Tibial artery (tissue), 4 donors: ENCODE results near the gene DENND5B.

ENCODE experiments used
- DNase-seq, 2 donors: peaks; one replicate each; pipeline ENCODE4 v3.0.0-alpha.2; 2019
- H3K27ac ChIP-seq, 2 donors: fragments of 200-600 bp; sonication (generic) in 1 of 2; 1 replicate in 1 of 2; 2 replicates in 1 of 2; pipeline ENCODE4 v1.5.1; 2018 to 2019; ENCODE audit warnings: mild to moderate bottlenecking in 1 of 2
- H3K27me3 ChIP-seq, 2 donors: fragments of 200-600 bp; sonication (generic) in 1 of 2; one replicate each; pipeline versions ENCODE4 v1.5.1 to v1.6.0; 2016 to 2019
- H3K36me3 ChIP-seq, 3 donors: fragments of 200-600 bp; sonication (generic) in 2 of 3; one replicate each; pipeline ENCODE4 v1.5.1; 2016 to 2019; ENCODE audit warnings: mild to moderate bottlenecking in 2 of 3
- H3K4me1 ChIP-seq, 4 donors: fragments of 200-600 bp; sonication (generic) in 2 of 4; 1 replicate in 3 of 4; 2 replicates in 1 of 4; pipeline ENCODE4 v1.5.1; 2016 to 2019
- H3K4me3 ChIP-seq, 2 donors: fragments of 200-600 bp; sonication (generic) in 1 of 2; 1 replicate in 1 of 2; 2 replicates in 1 of 2; pipeline ENCODE4 v1.5.1; 2018 to 2019; ENCODE audit warnings: mild to moderate bottlenecking in 2 of 2
- H3K9me3 ChIP-seq, 3 donors: fragments of 200-600 bp; sonication (generic) in 1 of 3; one replicate each; pipeline ENCODE4 v1.5.1; 2016 to 2019
- intact Hi-C: fragments of 100-400 bp; cut with DNase I; formaldehyde crosslinking; loops from one replicate; pipeline ENCODE4 v1.15.0; 2023; ENCODE audit warnings: low total_unique reads
- TF ChIP-seq, protein P1 (sequence below), 2 experiments: fragments of 200-600 bp in 1 of 2; fragments of 450-650 bp in 1 of 2; IDR thresholded peaks; one replicate each; pipeline ENCODE4 v1.5.1; 2017 to 2019; ENCODE audit warnings: antibody characterized with exemption in 2 of 2, mild to moderate bottlenecking in 1 of 2, moderate library complexity in 1 of 2

DENND5B gene

DNA sequence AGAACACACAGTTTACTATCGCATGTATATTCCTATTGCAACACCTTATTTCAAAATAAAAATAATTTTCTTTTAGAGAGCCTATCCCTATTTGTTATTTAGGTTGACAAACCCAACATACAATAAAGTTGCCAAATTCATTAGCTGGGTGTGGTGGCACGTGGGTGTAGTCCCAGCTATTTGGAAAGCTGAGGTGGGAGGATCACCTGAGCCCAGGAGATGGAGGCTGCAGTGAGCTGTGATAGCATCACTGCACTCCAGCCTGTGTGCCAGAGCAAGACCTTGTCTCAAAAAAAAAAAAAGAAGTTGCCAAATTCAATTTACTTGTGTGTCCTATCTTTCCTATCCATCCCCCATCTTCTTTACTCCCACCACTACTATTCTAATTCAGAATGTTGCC lies 23.9 kb downstream of the DENND5B start:
- Histone ChIP-seq H3K27ac (no peak overlapping the region), H3K4me1 (peaks cover 0 to 17% (median 2%) of the 10 kb centered on the region in 4 donors), H3K27me3 (no peaks in the 10 kb centered on the region), H3K36me3 (no peaks in the 10 kb centered on the region), H3K4me3 (no peak overlapping the region), H3K9me3 (no peaks in the 10 kb centered on the region)
- TF ChIP-seq, protein P1, sequence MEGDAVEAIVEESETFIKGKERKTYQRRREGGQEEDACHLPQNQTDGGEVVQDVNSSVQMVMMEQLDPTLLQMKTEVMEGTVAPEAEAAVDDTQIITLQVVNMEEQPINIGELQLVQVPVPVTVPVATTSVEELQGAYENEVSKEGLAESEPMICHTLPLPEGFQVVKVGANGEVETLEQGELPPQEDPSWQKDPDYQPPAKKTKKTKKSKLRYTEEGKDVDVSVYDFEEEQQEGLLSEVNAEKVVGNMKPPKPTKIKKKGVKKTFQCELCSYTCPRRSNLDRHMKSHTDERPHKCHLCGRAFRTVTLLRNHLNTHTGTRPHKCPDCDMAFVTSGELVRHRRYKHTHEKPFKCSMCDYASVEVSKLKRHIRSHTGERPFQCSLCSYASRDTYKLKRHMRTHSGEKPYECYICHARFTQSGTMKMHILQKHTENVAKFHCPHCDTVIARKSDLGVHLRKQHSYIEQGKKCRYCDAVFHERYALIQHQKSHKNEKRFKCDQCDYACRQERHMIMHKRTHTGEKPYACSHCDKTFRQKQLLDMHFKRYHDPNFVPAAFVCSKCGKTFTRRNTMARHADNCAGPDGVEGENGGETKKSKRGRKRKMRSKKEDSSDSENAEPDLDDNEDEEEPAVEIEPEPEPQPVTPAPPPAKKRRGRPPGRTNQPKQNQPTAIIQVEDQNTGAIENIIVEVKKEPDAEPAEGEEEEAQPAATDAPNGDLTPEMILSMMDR (IDR thresholded peaks at IDR 0.05) = no peak
- intact Hi-C loops = no loop called here
- no peak for DNase-seq

DNA sequence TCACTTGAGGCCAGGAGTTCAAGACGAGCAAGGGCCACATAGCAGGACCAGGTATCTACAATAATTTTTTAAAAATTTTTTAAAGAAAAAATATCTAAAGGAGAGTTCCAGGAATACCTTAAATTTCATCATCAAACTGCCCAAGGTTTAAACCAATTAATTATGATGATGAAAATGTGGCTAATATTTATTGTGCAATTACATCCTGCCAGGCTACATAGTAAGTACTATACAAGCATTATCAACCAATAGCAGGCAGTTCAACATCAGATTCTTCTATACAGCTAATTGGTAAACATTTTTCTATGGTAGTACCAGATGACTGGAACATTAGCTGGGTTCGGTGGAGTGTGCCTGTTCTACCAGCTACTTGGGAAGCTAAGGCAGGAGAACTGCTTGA lies 24.4 kb downstream of the DENND5B start:
- no peak for DNase-seq
- Histone ChIP-seq H3K36me3 (no peaks in the 10 kb centered on the region), H3K4me3 (no peak overlapping the region), H3K4me1 (peaks cover 0 to 17% (median 2%) of the 10 kb centered on the region in 4 donors), H3K27me3 (no peaks in the 10 kb centered on the region), H3K27ac (no peak overlapping the region), H3K9me3 (no peaks in the 10 kb centered on the region)
- intact Hi-C loops = no loop called here
- TF ChIP-seq, protein P1 (IDR thresholded peaks at IDR 0.05) = no peak

DNA sequence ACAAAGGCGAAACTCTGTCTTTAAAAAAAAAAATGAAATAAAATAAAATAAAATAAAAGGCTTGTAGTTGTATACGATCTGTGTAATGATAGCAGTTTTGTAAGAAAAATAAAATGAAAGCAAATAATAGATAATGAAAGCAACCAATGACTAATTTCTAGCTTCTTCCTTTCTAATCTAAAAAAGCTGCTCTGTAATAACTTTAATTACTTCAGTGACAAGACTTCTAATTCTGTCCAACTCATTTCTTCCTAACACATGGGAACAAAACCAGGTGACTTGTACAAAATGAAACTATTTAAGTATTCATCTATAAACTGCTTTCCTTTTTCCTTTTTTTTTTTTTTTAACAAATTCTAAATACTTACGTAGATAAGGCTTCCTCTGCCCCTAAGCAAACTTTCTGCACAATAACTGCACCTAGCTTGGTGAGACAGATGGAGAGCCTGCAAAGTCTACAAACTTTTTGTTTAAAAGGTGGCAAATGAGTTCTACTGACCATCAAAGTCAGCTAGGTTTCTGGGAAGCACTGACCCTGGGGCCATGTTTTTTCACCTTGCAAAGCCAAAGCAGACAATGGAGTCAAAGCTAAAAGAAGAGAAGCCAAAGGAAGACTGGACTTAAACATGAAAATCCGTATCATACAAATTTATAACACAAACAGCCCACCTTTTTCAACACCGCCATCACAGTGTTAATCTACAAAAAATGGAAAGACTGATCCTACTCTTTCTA lies 28.2 kb downstream of the DENND5B start:
- Histone ChIP-seq H3K9me3 (no peaks in the 10 kb centered on the region), H3K27ac (no peak overlapping the region), H3K4me3 (no peak overlapping the region), H3K36me3 (no peaks in the 10 kb centered on the region), H3K4me1 (peaks cover 0 to 8% (median 2%) of the 10 kb centered on the region in 4 donors), H3K27me3 (no peaks in the 10 kb centered on the region)
- intact Hi-C loops = no loop called here
- no peak for DNase-seq
- TF ChIP-seq, protein P1 (IDR thresholded peaks at IDR 0.05) = no peak

DNA sequence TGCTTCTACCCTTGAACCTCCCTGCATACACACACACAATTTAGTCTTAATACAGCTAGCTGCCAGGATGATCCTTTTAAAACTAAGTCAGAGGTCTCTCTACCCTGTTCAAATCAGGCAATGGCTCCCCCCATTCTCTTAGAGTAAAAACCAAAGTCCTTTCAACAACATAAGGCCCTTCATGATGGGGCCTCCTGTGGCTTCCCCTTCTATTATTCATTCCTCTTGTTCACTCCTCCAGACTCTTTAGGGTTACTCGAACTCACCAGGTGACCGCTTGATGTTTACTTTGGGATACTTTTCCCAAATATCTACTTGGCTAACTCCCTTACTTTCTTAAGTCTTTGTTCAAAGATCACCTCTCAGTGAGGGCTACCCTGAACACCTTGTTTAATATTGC lies 30.4 kb downstream of the DENND5B start:
- H3K4me3 ChIP-seq = no peak overlapping the region
- intact Hi-C loops = no loop called here
- no peak for DNase-seq

DNA sequence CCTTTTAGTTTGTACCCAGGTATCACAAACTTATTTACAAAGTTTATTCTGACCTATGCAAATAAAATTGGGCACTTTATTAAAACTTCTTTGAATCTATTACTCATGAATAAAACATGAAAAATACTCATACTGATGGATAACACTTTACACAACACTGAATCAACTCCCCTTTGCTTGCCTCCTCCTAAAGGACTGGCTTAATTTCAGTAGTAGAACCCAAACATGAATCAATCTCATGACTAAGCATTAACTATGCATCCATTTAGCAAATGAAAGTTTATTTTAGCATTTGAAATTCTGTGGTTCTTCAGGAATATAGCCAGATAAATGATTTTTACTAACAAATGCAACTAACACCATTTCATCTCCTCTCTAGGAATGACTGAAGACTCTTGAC lies 32.4 kb downstream of the DENND5B start:
- peaks cover 0 to 8% (median 0%) of the 10 kb centered on the region in 4 donors for H3K4me1 ChIP-seq
- no peaks in the 10 kb centered on the region for H3K27me3 ChIP-seq
- no peaks in the 10 kb centered on the region for H3K36me3 ChIP-seq
- DNase-seq = no peak
- TF ChIP-seq, protein P1 (IDR thresholded peaks at IDR 0.05) = no peak
- no peak overlapping the region for H3K4me3 ChIP-seq
- no peaks in the 10 kb centered on the region for H3K9me3 ChIP-seq
- intact Hi-C loops = no loop called here
- H3K27ac ChIP-seq = no peak overlapping the region

More for the DNA sequence above, 30.4 kb downstream of the DENND5B start:
- Histone ChIP-seq H3K27me3 (no peaks in the 10 kb centered on the region), H3K9me3 (no peaks in the 10 kb centered on the region), H3K4me1 (peaks cover 0 to 8% (median 0%) of the 10 kb centered on the region in 4 donors), H3K36me3 (no peaks in the 10 kb centered on the region), H3K27ac (no peak overlapping the region)
- TF ChIP-seq, protein P1 (IDR thresholded peaks at IDR 0.05) = no peak
